Cortex of kidney (tissue), 1 donor: ENCODE measurements around the gene DAB2.

Experiments
- DNase-seq: peaks from one replicate; lab custom pipeline; 2025; lab: John Stamatoyannopoulos, UW

DAB2 gene

DNA sequence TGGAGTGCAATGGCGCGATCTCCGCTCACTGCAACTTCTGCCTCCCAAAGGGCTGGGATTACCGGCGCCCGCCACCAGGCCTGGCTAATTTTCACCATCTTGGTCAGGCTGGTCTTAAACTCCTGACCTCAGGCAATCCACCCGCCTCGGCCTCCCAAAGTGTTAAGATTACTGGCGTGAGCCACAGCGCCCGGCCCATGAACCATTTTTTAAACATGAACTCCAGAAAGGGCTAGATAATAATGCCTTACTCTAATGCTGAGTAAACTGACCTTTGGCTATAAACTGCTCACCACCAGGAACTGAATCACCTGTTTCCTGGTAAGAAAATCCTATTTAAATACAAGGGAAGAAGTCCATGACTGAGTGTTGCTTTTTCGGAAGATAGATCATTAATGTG, 23.2 kb upstream of the DAB2 start:
- no peak for DNase-seq

DNA sequence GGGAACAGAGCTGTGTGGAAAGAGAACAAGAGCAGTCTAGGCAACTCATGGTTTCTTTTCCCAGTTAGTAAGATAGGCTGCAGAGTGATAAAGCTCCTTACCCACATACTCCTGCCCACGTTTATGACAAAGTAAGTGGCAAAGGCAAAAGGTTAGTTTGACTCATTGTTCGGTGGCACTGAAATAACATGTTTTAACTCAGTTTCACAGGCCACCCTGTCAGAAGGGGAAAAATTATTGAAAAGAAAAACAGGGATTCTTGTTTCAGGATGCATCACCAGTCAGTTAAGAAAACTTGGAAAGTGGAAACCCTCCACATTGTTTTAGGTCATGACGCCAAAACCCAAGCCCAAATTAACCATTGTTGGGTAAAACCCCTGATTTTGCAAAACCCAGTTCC, 22.3 kb upstream of the DAB2 start:
- no peak for DNase-seq

DNA sequence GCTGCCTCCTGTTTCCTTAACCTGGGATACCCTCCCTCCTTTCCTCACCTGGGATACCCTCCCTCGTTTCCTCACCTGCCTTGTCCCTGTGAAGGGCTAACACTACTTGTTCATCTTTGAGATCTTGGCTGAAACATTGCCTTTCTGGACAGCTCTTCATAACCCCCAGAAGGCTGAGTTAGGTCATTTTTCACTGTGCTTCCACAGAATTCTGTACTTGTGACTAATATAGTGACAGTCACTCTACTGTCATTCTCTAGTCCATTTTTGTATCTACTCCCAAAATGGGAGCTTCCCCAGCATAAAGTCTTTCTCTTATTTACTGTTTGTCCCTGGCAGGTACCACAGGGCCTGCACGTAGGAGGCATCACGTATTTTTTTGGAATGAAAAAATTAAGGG, 21.5 kb upstream of the DAB2 start:
- no peak for DNase-seq

DNA sequence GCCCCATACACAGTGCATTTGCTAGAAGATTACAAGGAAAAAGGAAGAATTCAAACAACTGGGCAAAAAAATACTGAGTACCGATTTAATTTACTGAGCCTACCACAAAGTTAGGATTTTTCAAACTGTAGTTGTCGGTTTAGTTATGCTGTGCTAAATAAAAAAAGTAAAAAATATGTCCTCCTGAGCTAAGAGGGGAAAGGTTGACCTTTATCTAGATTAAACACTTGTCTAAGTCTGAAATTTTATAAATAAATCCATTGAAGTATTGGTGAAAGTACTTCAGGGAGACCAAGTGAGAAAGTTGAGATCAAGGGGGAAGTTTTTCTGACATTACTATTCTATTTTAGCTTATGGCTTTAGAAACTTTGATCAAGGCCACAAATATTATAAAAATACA, 19.1 kb upstream of the DAB2 start:
- no peak for DNase-seq

DNA sequence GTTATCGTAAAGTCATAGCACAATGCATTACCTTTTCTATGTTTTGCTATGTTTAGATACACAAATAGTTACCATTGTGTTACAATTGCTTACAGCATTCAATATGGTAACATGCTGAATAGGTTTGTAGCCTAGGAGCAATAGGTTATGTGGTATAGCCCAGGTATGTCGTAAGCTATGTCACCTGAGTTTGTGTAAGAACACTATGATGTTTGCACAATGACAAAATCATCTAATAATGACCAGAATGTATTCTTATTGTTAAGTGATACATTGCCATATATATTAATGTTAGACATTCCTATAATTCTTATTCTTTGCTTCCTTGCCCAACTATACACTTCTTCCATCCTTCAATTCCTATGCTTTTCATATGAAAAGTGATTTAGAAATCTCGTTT, 18.2 kb upstream of the DAB2 start:
- DNase-seq: no peak

DNA sequence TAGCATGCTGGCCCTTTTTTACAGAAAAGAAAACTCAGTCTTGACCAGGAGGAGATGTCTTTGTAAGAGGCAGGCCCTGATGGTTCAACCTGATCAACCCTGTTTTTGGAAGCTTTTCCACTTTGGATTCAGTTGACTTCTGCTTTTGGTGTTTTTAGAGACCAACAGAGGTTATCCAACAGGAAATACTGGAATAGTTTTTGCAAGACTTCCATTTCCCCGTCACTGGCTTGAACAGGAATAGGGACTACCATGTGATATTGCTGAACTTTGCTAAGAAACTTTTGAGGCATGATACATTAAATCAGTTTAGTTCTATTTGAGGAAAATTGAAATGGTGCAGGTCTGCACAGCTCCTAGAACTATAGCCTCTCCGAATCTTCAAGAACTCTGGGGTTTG, 17.1 kb upstream of the DAB2 start:
- DNase-seq: no peak

DNA sequence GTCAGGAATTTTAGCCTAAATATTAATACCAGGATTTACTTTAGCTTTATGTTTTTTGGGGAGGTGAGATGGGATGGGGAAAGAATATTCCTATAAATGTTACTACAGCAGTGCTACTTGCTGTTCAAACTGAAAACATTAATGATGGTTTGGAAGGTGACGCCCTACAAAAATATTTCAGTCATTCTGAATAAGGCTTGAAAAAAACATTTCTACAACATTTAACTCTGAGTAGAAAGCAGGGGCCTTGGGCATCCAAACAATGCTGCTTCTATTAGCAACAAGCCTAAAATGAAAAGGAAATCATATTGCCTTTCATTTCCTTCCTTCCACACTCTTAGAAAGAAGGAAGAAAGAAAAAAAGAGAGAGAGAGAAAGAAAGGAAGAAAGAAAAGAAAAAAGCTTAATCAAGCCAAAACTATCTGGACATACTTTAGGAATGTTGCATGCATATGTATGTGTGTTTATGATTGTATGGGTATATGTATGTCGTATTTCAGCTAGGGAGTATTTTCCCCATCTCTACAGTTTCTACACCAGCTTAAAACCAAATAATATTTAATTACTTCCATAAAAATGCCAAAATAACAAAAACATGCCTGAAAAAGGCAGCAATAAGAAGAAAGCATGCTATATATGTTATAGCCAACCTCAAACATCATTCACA, 16.3 kb upstream of the DAB2 start:
- DNase-seq: no peak

DNA sequence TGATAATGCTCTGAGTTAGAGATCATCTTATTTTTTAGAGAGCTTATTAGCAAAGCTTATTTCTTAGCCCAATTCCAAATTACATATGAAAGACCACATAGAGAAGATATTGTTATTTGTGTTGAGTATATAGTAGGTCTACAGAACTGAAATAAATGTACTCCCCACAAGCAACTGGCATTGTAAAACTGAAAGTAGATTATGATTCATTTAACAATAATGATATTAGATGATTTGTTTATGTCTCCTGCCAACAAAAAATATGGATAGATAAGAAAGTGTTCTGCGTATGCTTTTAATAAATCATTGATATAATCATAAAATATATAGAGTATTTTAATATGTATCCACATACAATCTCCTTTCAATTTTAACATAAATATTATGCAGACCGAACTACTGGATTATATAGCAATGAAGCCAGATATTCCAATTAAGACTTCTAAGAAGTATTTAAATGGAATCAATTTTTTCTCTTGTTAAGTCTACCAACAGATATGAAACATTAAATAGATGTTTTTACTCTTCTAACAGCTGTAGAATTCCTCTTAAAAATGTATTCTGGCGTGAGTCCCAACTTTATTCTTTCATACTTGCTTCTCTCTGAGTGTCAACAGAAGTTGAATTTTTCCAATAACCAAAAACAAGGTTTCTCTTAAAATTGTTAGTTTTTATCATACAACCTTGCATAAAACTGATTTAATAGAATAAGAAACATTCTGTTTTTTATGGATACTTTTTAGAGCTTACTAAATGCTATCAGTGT, 15.6 kb upstream of the DAB2 start:
- DNase-seq: no peak

DNA sequence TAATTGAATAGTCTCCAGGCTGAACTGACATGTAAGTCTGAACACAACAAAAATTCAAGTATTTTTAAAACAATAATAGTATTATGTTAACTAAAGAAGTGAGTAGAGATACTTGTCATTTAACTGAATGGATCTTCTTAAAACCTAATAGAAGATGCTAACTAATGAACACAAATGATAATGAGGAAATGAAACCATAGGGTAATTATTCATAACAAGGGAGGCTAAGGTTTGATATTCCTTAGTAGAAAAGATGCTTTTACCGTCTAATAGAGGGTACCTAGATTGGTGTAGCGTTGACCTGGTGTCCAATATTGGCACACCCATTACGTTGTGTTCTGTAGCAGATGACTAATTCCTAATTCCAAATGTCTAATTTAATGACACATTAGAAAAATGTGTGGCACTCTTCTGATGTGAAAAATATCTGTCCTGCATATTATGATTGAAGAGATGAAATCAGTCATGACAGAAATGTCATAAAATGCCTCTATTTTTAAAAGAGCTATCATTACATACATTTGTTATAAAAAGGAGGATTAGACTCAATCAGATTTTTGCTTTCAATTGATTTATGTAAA, 14.9 kb upstream of the DAB2 start:
- no peak for DNase-seq

DNA sequence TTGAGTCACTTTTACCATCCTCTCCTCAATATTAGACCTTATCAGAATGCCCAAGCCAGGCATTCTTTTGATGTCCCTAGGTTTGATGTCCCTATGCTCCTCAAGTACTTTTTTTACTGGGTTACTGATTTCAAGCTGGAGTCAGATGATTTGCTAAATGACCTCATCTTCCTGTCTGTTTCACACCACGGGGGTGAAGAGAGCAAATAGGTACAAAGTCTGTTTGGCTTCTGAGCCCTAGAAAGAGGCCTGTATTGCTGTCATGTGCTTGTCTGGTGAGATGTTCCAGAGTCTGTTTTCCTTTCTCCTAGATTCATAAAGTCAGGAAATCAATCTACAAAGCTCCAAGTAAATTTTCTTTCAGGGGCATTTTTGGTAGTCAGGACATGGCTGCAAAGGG, 12.7 kb upstream of the DAB2 start:
- no peak for DNase-seq

DNA sequence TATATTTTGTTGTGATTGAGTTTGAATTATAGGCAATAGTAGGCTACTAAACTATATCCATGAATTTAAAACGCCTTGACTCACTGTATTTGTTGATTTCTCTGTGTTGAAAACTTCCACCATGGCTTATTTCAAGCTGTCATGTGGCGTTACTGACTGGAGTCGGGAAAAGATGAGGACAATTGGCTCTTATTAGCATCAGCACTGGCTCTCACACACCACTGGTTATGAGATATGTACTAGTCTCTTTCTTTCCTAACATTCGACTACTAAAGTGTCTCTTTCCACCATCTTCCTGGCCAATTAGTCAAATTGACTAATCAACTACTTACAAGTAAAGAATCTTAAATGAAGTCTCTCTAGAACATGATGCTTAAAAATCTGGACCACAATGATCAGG, 9.1 kb upstream of the DAB2 start:
- DNase-seq: no peak

DNA sequence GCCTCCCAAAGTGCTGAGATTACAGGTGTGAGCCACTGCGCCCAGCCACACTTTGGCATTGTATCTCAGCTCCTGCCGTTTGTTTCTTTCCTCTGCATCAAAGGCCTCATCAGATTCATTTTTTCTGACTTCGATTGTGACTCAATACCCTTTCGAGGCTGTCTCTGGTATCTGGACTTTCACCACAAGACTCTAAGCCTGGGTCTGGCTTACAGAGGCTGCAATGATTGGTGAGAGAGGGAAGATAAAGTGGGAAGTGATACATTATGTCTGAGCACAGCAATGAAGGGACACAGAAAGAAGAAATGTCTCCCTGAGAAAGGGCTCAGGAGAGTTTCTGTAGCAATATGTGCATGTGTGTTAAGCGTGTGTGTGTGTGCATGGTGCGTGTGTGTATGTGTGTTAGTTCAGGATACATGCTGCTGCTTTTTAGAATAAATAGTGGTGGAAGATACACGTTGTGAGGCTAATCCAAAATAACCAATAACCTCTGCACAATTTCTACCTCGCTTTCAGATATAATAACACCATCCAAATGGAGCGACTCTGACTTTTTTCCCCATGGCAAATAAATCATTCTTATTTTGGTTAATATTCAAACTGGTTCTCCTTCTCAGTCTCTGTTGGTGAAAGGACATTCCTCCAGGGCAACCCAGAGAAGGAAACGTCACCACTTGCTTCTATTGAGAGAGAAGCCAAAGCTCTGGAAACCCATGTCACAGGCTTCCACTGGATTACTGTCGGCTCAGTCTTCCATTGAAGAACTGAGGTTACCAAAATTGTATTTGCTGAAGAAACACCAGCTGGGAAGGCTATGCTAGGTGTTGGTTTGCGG, 8.1 kb upstream of the DAB2 start:
- DNase-seq: no peak

DNA sequence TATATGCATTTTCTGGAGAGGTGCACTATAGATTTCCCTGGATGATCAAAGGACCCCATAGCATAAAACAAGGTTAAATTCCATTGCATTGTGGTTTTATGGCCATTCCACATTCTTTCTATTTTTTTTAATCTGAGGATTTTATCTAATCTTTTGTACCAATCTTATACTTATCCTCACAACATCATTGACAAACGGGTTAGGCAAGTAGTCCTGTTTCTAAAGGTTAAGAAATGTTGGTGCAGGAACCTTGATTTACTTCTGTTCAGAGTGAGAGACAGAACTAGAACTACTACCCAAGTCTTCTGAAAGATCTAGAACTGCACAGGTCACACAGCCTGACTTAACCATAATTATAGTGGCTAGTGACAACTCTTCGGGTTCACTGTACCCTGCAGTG, 5.7 kb upstream of the DAB2 start:
- no peak for DNase-seq

DNA sequence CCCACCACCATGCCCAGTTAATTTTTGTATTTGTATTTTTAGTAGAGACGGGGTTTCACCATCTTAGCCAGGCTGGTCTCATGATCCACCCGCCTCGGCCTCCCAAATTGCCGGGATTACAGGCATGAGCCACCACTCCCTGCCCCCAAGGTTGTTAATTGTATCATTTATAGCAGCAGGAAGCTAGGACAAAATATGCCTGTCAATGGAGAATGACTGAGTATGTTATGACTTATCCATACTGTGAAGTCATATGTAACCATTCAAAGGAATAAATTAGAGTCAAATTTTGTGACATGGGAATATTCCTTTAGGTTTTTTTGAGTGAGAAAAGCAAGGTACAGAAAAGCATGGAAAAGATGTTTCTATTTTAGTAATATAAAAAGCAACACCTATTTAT, 3.9 kb upstream of the DAB2 start:
- no peak for DNase-seq

DNA sequence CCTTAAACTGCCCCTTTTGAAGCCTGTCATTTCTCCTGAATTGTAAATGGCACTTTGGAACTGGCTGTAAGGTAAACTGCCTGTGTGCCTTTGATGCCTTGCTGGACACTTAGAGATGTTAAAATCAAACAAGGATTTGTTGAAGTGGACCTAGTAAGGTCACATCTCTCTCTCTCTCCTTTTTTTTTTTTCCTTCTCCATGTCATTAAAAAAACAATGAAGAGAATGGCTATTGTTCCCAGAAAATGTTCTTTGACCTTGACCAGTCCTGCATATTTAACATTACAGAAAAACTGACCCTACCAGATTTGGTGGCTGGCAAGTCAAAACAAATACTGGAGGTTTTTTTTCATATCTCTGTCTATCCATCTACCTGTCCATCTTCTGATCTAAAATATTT, 2.9 kb upstream of the DAB2 start:
- DNase-seq: no peak

DNA sequence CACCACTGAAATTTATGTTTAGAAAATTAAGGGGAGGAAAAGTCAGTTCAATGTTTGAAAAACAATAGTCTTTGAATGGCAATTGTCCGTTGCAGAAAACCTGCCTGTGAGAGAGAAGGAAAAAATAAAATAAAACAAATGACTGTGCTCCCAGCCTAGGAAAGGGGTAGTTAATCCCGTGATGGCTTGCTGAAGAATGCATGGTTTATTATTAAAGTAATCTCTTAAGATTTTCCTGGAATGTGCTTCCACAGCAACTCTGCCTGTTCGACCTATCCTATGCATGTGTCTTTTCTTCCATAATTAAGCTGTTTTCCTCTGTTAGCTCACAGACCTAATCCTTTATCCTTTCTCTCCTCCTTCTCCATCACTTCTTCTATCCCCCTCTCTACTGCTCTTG, 2.4 kb upstream of the DAB2 start:
- DNase-seq: no peak

DNA sequence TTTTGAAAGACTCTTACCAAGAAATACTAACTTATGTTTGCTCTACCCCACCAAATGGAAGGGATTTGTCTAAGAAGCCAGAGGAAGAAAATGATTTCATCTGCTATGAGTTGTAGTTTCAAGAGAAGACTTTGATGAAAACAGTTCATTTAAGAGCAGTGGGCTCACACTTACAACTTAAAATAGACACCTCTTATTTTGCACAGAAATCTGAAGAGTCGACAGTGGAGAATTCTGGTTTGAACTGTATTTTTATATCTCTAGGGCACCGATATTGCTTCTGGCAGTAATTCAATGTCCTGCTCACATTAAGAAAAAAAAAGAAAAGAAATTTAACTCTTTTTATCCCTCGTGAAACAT, 1.9 kb upstream of the DAB2 start:
- DNase-seq: no peak

DNA sequence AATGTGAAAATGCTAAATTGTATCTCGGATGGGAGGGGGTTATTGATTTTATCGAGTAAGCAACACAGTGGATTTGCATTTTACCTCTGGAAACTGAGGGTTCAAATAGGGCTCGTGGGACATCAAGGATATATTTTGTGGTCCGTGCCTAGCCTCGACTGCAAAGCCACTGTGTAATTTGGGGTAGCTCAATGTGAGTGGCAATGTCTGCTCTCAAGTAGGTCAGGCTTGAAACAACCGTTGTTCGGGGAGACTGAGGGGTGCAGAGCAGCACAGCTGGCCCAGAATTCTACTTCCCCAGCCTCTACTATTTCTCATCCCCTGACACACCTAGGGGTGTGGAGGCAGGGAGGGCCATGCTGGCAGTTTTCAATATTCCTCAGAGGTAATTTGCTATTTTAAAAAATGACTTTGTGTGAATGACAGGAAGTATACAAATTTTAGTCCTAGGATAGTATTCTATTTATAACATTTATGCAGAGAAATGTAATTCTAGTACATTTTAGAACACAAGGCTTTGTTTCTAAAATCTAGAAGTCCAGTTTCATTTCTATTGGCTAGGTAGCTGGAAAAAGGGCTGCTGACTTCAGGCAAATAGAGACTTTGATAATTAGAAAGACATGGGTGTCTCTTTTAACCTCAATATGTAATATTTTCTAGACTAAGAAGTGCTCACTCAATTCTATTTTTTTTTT, 1.4 kb upstream of the DAB2 start:
- no peak for DNase-seq

DNA sequence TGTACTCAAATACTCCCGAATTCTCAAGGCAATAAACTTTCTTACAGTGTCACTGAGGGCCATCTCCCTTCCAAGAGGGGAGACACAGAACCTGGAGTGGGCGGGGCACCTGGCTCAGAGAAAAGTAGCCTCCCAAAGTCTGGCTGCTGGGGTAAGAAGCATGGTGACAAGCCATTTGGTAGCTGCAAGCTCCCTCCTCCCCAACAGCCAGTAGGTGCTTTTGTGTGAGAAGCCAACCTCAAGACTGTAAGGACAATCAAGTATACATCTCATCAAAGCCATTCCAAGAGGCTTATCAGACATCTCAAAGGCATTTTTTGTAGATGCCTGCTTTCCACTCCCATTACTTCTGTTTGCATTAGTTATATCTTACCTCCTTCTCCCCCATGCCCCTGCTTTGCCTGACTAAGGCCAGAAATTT, 1.4 kb downstream of the DAB2 start:
- no peak for DNase-seq

DNA sequence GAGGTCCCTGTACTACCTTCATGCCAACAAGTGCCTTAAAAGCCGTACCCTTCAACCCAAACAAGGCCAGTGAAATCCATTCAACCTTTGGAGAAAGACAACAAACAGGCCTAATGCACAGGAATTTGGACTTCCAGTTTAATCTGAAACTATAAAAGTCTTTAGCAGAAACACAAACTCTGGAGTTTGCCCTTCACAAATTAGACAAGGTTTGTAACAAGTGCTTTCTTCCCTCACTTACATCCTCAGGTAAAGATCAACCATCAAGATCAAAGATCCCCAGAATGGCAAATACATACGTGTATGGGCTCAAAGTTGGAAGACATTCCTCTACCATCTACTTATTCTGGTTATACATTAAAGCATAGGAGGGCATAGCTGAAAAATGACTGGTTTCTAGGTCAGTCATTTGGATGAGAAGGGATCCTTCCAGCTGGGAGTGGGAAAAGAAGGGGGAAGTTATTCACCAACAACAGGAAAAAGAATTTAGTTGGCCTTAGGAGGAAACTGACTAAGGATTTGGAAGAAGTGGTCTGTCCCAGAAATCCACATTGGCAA, 2.0 kb downstream of the DAB2 start:
- no peak for DNase-seq

DNA sequence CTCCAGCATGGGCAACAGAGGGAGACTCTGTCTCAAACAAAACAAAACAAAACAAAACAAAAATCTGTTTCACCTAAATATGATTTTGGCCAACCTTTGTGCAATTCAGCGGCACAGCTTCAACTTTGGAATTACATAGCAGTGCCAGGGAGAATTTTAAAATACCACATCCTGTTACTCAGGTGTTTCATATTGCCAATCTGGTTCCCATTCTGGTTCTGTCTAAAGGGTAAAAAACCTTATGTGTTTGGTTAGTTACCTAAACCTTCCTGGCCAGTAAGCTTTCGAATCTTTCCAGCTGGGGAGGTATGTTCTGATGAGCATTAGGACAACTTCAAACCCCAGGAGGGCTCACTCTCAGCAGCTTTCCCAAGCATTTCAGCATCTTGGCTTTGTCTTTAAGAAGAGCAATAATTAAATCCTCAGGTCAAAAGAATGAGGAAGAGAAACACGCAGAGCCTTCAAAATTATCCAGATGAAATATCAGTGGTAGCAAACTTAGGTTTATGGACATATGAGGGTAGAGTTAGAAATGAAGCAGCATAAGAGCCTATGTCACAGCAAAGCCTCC, 2.7 kb downstream of the DAB2 start:
- no peak for DNase-seq
